ENCODE data around the gene ZFYVE27. TPM values are rescaled to one million over a fixed set of nuclear protein-coding genes. Genes with fewer than 3 reads are reported as not detected.

ZFYVE27 gene
- total and polyA plus RNA-seq, 8 donors: 20.6 to 35.5 (median 27.5) TPM

- H3K9me3 ChIP-seq: no peaks in the 10 kb centered on the region
- H3K27me3 ChIP-seq: no peaks in the 10 kb centered on the region
- no peak for DNase-seq
- no peak overlapping the region for H3K4me3 ChIP-seq
- H3K36me3 ChIP-seq: peaks cover 0 to 99% of the 10 kb centered on the region in 2 donors
- H3K4me1 ChIP-seq: peaks cover 0 to 2% of the 10 kb centered on the region in 2 donors
- intact Hi-C loops (cut with DNase I): no loop called here
- TF ChIP-seq CTCF (IDR thresholded peaks at IDR 0.05): no peak
- ATAC-seq: no peak
- H3K27ac ChIP-seq: no peak overlapping the region
Observed at GRCh38 chr10:97747573-97747972, 10.6 kb downstream of the ZFYVE27 start.

- intact Hi-C loops (cut with DNase I): no loop called here
- ATAC-seq (no peak), DNase-seq (no peak)
- H3K4me3 ChIP-seq: no peak overlapping the region
- H3K36me3 ChIP-seq: peaks cover 0 to 99% of the 10 kb centered on the region in 2 donors
- no peaks in the 10 kb centered on the region for H3K4me1 ChIP-seq
- no peaks in the 10 kb centered on the region for H3K9me3 ChIP-seq
- H3K27ac ChIP-seq: no peak overlapping the region
- TF ChIP-seq CTCF (IDR thresholded peaks at IDR 0.05): no peak
- H3K27me3 ChIP-seq: no peaks in the 10 kb centered on the region
Observed at GRCh38 chr10:97748116-97748515, 11.2 kb downstream of the ZFYVE27 start.

- H3K9me3 ChIP-seq: no peaks in the 10 kb centered on the region
- H3K36me3 ChIP-seq: peaks cover 0 to 100% of the 10 kb centered on the region in 2 donors
- no peak for ATAC-seq
- H3K27me3 ChIP-seq: no peaks in the 10 kb centered on the region
- no peak overlapping the region for H3K4me3 ChIP-seq
- intact Hi-C loops (cut with DNase I): no loop called here
- H3K4me1 ChIP-seq: no peaks in the 10 kb centered on the region
- DNase-seq: no peak
- no peak for TF ChIP-seq CTCF (IDR thresholded peaks at IDR 0.05)
- H3K27ac ChIP-seq: no peak overlapping the region
Observed at GRCh38 chr10:97752956-97753355, 16.0 kb downstream of the ZFYVE27 start.

- H3K27ac ChIP-seq: no peak overlapping the region
- no peak overlapping the region for H3K4me3 ChIP-seq
- ATAC-seq (no peak), DNase-seq (no peak)
- H3K4me1 ChIP-seq: no peaks in the 10 kb centered on the region
- no peak for TF ChIP-seq CTCF (IDR thresholded peaks at IDR 0.05)
- peaks cover 0 to 100% of the 10 kb centered on the region in 2 donors for H3K36me3 ChIP-seq
- no peaks in the 10 kb centered on the region for H3K27me3 ChIP-seq
- no peaks in the 10 kb centered on the region for H3K9me3 ChIP-seq
- intact Hi-C loops (cut with DNase I): no loop called here
Observed at GRCh38 chr10:97754726-97755125, 17.8 kb downstream of the ZFYVE27 start.

- Histone ChIP-seq H3K36me3 (peaks cover 0 to 100% of the 10 kb centered on the region in 2 donors), H3K4me3 (no peak overlapping the region), H3K4me1 (no peaks in the 10 kb centered on the region), H3K9me3 (no peaks in the 10 kb centered on the region), H3K27me3 (no peaks in the 10 kb centered on the region), H3K27ac (no peak overlapping the region)
- no peak for TF ChIP-seq CTCF (IDR thresholded peaks at IDR 0.05)
- intact Hi-C loops (cut with DNase I): no loop called here
- ATAC-seq (no peak), DNase-seq (no peak)
Observed at GRCh38 chr10:97755718-97756117, 18.8 kb downstream of the ZFYVE27 start.

Measured in left lung (tissue), 10 donors.